Measurements from ENCODE around the gene BCAS4.

BCAS4 gene

DNA sequence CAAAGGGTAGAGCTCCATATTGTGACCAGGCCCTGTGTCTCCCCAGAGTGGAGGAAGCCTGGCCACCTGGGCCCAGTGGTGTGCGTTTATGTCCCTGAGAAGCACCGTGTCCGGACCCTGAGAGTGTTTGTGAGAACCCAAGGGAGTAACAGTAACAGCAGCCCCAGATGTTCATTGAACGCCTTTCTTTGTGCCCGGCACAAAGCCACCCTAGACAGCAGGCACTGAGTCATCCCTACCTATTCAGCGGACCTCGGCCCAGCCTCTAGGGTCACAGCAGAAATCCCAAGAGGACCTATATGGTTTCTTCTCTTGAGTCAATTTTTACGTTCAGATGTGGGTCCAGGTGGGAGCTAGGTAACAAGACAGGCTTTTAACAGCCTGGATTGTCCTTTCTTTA lies 24.5 kb downstream of the BCAS4 start:
- Histone ChIP-seq H3K4me3 (ENCODE audit: low read depth, low read length) (no peak overlapping the region), H3K27ac (ENCODE audit: extremely low read depth, low read depth, low read length) (no peak overlapping the region), H3K36me3 (ENCODE audit: control insufficient read depth in 2 of 2, insufficient read depth in 1 of 2, low read length in 2 of 2) (peaks cover 0 to 11% of the 10 kb centered on the region in 2 experiments; a peak in 1 of 3 replicates), H3K9me3 (ENCODE audit: control insufficient read depth, insufficient read depth, low read depth, low read length) (no peaks in the 10 kb centered on the region), H3K4me1 (ENCODE audit: control insufficient read depth, insufficient read depth, low read length) (peaks cover 3% of the 10 kb centered on the region; the same call in 1 of the 2 replicates)
- CTCF ChIA-PET, result interaction anchor here (0.6 to 2.9 kb wide), 4 partner anchors 29 to 109 kb away, joined by 3 to 11 read pairs (median 4); no protein-coding TSS in a partner anchor
- POLR2A ChIA-PET, result interaction anchor here (1.7 kb wide), 1 partner anchor 111 kb away, joined by 10 read pairs; the partner anchor contains the start of gene ADNP
- no peak for TF ChIP-seq ZNF274 (IDR thresholded peaks at IDR 0.05; ENCODE audit: low read length)
- TF ChIP-seq ZNF274 (tag by site-specific recombination; IDR thresholded peaks at IDR 0.05; ENCODE audit: borderline replicate concordance), result no peak
- no peak for TF ChIP-seq ZSCAN23 (tag by site-specific recombination; IDR thresholded peaks at IDR 0.05)
- TF ChIP-seq ZNF48 (tag by site-specific recombination; IDR thresholded peaks at IDR 0.05), result no peak
- TF ChIP-seq ZNF791 (tag by site-specific recombination; IDR thresholded peaks at IDR 0.05), result no peak
- TF ChIP-seq ZNF623 (tag by site-specific recombination; IDR thresholded peaks at IDR 0.05), result no peak
- no peak for TF ChIP-seq KLF10 (tag by site-specific recombination; IDR thresholded peaks at IDR 0.05)
- TF ChIP-seq GFI1B (tag by site-specific recombination; IDR thresholded peaks at IDR 0.05), result no peak
- TF ChIP-seq, protein P1, sequence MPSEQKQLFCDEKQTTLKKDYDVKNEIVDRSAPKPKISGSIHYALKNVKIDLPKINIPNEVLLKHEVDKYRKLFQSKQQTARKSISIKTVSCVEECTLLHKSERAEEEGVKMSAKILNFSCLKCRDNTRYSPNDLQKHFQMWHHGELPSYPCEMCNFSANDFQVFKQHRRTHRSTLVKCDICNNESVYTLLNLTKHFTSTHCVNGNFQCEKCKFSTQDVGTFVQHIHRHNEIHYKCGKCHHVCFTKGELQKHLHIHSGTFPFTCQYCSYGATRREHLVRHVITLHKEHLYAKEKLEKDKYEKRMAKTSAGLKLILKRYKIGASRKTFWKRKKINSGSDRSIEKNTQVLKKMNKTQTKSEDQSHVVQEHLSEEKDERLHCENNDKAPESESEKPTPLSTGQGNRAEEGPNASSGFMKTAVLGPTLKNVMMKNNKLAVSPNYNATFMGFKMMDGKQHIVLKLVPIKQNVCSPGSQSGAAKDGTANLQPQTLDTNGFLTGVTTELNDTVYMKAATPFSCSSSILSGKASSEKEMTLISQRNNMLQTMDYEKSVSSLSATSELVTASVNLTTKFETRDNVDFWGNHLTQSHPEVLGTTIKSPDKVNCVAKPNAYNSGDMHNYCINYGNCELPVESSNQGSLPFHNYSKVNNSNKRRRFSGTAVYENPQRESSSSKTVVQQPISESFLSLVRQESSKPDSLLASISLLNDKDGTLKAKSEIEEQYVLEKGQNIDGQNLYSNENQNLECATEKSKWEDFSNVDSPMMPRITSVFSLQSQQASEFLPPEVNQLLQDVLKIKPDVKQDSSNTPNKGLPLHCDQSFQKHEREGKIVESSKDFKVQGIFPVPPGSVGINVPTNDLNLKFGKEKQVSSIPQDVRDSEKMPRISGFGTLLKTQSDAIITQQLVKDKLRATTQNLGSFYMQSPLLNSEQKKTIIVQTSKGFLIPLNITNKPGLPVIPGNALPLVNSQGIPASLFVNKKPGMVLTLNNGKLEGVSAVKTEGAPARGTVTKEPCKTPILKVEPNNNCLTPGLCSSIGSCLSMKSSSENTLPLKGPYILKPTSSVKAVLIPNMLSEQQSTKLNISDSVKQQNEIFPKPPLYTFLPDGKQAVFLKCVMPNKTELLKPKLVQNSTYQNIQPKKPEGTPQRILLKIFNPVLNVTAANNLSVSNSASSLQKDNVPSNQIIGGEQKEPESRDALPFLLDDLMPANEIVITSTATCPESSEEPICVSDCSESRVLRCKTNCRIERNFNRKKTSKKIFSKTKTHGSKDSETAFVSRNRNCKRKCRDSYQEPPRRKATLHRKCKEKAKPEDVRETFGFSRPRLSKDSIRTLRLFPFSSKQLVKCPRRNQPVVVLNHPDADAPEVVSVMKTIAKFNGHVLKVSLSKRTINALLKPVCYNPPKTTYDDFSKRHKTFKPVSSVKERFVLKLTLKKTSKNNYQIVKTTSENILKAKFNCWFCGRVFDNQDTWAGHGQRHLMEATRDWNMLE (tag by site-specific recombination; conservative IDR thresholded peaks at IDR 0.05; ENCODE audit: low read depth), result no peak
- no peak for TF ChIP-seq PBX3 (CRISPR knock-in tag; IDR thresholded peaks at IDR 0.05)
- TF ChIP-seq ZNF423 (tag by site-specific recombination; IDR thresholded peaks at IDR 0.05), result no peak
- no peak for TF ChIP-seq ZNF488 (tag by site-specific recombination; IDR thresholded peaks at IDR 0.05)
- no peak for TF ChIP-seq ZNF433 (tag by site-specific recombination; IDR thresholded peaks at IDR 0.05; ENCODE audit: low read depth)
- TF ChIP-seq ZNF26 (tag by site-specific recombination; IDR thresholded peaks at IDR 0.05), result no peak

DNA sequence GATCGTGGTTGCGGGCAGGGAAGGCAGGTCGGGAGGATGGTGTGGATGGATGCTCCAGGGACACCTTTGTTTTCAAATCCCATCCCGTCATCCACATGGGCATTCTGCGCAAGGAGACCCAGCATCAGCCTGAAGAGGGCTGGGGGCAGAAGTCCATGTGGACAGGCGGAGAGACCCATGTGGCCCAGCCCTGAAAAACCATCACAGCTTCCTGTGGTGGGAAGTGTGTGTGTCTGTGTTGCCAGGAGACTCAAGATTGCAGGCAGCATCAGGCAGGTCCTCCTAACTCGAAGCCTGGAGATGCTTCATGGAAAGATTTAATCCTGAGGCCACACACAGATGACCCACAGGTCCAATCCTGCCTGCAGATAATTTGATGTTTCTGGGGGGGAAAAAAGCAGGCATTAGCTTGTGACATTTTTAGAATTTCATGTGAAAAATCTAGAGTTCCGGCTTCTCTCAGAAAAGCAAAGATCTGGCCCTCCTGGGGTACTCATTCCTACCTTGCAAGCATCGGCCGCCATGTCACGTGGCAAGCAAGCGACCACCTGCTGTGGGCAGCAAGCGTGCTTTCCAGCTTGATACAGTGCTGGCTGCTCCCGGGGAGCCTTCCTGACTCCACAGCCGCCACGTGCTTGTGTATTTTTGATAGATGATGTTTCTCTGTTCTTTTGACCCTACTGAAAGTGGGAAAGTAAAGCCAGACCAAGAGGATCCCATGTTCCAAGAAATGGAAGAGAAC lies 25.8 kb downstream of the BCAS4 start:
- ChIA-PET POLR2A (no interaction called here), CTCF (interaction anchor here (1.4 to 1.6 kb wide), 2 partner anchors 26 to 109 kb away, joined by 3 to 5 read pairs; no protein-coding TSS in a partner anchor)
- no peak overlapping the region for H3K4me3 ChIP-seq (ENCODE audit: low read depth, low read length)
- peaks cover 0 to 11% of the 10 kb centered on the region in 2 experiments; a peak in 1 of 3 replicates for H3K36me3 ChIP-seq (ENCODE audit: control insufficient read depth in 2 of 2, insufficient read depth in 1 of 2, low read length in 2 of 2)
- no peak for TF ChIP-seq BCL11B (tag by site-specific recombination; IDR thresholded peaks at IDR 0.05; ENCODE audit: low read depth)
- TF ChIP-seq ZNF529 (tag by site-specific recombination; IDR thresholded peaks at IDR 0.05; ENCODE audit: insufficient replicate concordance), result no peak
- TF ChIP-seq KLF1 (tag by site-specific recombination; IDR thresholded peaks at IDR 0.05), result no peak
- TF ChIP-seq ZNF391 (tag by site-specific recombination; IDR thresholded peaks at IDR 0.05; ENCODE audit: borderline replicate concordance, low read depth), result no peak
- no peak for TF ChIP-seq ZNF670 (tag by site-specific recombination; IDR thresholded peaks at IDR 0.05; ENCODE audit: low read depth)
- TF ChIP-seq HOXA7 (CRISPR knock-in tag; IDR thresholded peaks at IDR 0.05; ENCODE audit: borderline replicate concordance), result no peak
- TF ChIP-seq TRIM28 (IDR thresholded peaks at IDR 0.05; ENCODE audit: borderline replicate concordance, low read length), result no peak
- no peak for TF ChIP-seq ZNF549 (tag by site-specific recombination; IDR thresholded peaks at IDR 0.05)
- TF ChIP-seq ZIC2 (tag by site-specific recombination; IDR thresholded peaks at IDR 0.05), result peak; percentile 42
- peaks cover under 1% of the 10 kb centered on the region; the same call in 1 of the 2 replicates for H3K4me1 ChIP-seq (ENCODE audit: control insufficient read depth, insufficient read depth, low read length)
- H3K9me3 ChIP-seq (ENCODE audit: control insufficient read depth, insufficient read depth, low read depth, low read length), result no peaks in the 10 kb centered on the region
- no peak overlapping the region for H3K27ac ChIP-seq (ENCODE audit: extremely low read depth, low read depth, low read length)
